H9 (cell line): ENCODE measurements around the gene CDH4. TPM values are rescaled to one million over a fixed set of nuclear protein-coding genes. Genes with fewer than 3 reads are reported as not detected.

ENCODE experiments used
- DNase-seq: peaks from one replicate; pipeline ENCODE4 v3.0.0-alpha.2; 2017
- H2AFZ ChIP-seq: one replicate; pipeline ENCODE4 v1.6.1; 2013; ENCODE audit warnings: mild to moderate bottlenecking, low read length, control low read depth, moderate library complexity
- H2AK5ac ChIP-seq: 2 replicates; pipeline ENCODE4 v1.6.1; 2013; ENCODE audit warnings: low read length, control low read depth, mixed read lengths; ENCODE audit not compliant: insufficient read length
- H2BK120ac ChIP-seq: one replicate; pipeline ENCODE4 v1.6.1; 2013; ENCODE audit warnings: low read depth, mild to moderate bottlenecking, low read length, control low read depth, inconsistent platforms; ENCODE audit not compliant: poor library complexity, severe bottlenecking
- H2BK12ac ChIP-seq: 2 replicates; pipeline ENCODE4 v1.6.1; 2013; ENCODE audit warnings: low read length, control low read depth, mixed read lengths, low read depth; ENCODE audit not compliant: insufficient read length
- H2BK15ac ChIP-seq: 2 replicates; pipeline ENCODE4 v1.6.1; 2013; ENCODE audit warnings: low read depth, low read length, control low read depth
- H2BK20ac ChIP-seq: one replicate; pipeline ENCODE4 v1.6.1; 2013; ENCODE audit warnings: low read depth, mild to moderate bottlenecking, low read length, control low read depth, inconsistent platforms; ENCODE audit not compliant: poor library complexity, severe bottlenecking
- H2BK5ac ChIP-seq: 2 replicates; pipeline ENCODE4 v1.6.1; 2013; ENCODE audit warnings: low read length, control low read depth, mixed read lengths; ENCODE audit not compliant: insufficient read length
- H3K14ac ChIP-seq: 2 replicates; pipeline ENCODE4 v1.6.1; 2013; ENCODE audit warnings: low read length, control low read depth; ENCODE audit not compliant: insufficient read depth
- H3K18ac ChIP-seq: 2 replicates; pipeline ENCODE4 v1.6.1; 2013; ENCODE audit warnings: low read depth, mild to moderate bottlenecking, mixed read lengths, low read length, control low read depth; ENCODE audit not compliant: insufficient read length
- H3K23ac ChIP-seq: 2 replicates; pipeline ENCODE4 v1.6.1; 2013; ENCODE audit warnings: low read length, control low read depth, mixed read lengths, low read depth; ENCODE audit not compliant: insufficient read length
- H3K23me2 ChIP-seq: 2 replicates; pipeline ENCODE4 v1.6.1; 2013; ENCODE audit warnings: low read depth, mild to moderate bottlenecking, mixed read lengths, low read length, control low read depth; ENCODE audit not compliant: insufficient read length, poor library complexity, severe bottlenecking
- H3K27ac ChIP-seq: 2 replicates; pipeline ENCODE4 v1.5.1; 2013; ENCODE audit warnings: low read length, control low read depth, mixed read lengths, low read depth; ENCODE audit not compliant: insufficient read length
- H3K27me3 ChIP-seq: 2 replicates; pipeline ENCODE4 v1.6.1; 2013; ENCODE audit warnings: low read length, control low read depth, inconsistent platforms; ENCODE audit not compliant: insufficient read depth
- H3K4ac ChIP-seq: 2 replicates; pipeline ENCODE4 v1.6.1; 2013; ENCODE audit warnings: low read depth, mild to moderate bottlenecking, control low read depth, inconsistent platforms, low read length, moderate library complexity
- H3K4me1 ChIP-seq: 2 replicates; pipeline ENCODE4 v1.6.1; 2013; ENCODE audit warnings: low read length, control low read depth, inconsistent platforms; ENCODE audit not compliant: insufficient read depth
- H3K4me2 ChIP-seq: 2 replicates; pipeline ENCODE4 v1.6.1; 2013; ENCODE audit warnings: low read length, control low read depth, mixed read lengths; ENCODE audit not compliant: insufficient read length, insufficient read depth
- H3K56ac ChIP-seq: 2 replicates; pipeline ENCODE4 v1.6.1; 2013; ENCODE audit warnings: low read depth, mild to moderate bottlenecking, mixed read lengths, low read length, control low read depth; ENCODE audit not compliant: insufficient read length
- H3K79me1 ChIP-seq: 2 replicates; pipeline ENCODE4 v1.6.1; 2013; ENCODE audit warnings: low read depth, mild to moderate bottlenecking, moderate library complexity, low read length, control low read depth, inconsistent platforms; ENCODE audit not compliant: insufficient read depth, poor library complexity, severe bottlenecking
- H3K79me2 ChIP-seq: 2 replicates; pipeline ENCODE4 v1.6.1; 2013; ENCODE audit warnings: low read length, control low read depth, inconsistent platforms; ENCODE audit not compliant: insufficient read depth
- H3K9ac ChIP-seq: 2 replicates; pipeline ENCODE4 v1.6.1; 2013; ENCODE audit warnings: low read length, control low read depth, mixed read lengths; ENCODE audit not compliant: insufficient read length; ENCODE audit errors: extremely low read depth
- H3K9me3 ChIP-seq: one replicate; pipeline ENCODE4 v1.6.1; 2013; ENCODE audit warnings: low read depth, low read length, inconsistent platforms; ENCODE audit not compliant: control insufficient read depth
- H3T11ph ChIP-seq: one replicate; pipeline ENCODE4 v1.6.1; 2013; ENCODE audit warnings: mild to moderate bottlenecking, low read length, control low read depth, inconsistent platforms
- H4K20me1 ChIP-seq: one replicate; pipeline ENCODE4 v1.6.1; 2013; ENCODE audit not compliant: control insufficient read depth, insufficient read length, insufficient read depth
- H4K5ac ChIP-seq: 2 replicates; pipeline ENCODE4 v1.6.1; 2013; ENCODE audit warnings: low read depth, mild to moderate bottlenecking, mixed read lengths, low read length, control low read depth; ENCODE audit not compliant: insufficient read length
- H4K8ac ChIP-seq: replicated peaks from 2 replicates; pipeline ENCODE4 v1.6.1; 2013; ENCODE audit warnings: low read length, control low read depth, mixed read lengths, low read depth; ENCODE audit not compliant: insufficient read length
- H4K91ac ChIP-seq: 2 replicates; pipeline ENCODE4 v1.6.1; 2013; ENCODE audit warnings: low read depth, mild to moderate bottlenecking, moderate library complexity, mixed read lengths, low read length, control low read depth; ENCODE audit not compliant: insufficient read length
- H3K27ac Mint-ChIP-seq, 3 experiments: 2 replicates in 2 of 3; 3 replicates in 1 of 3; pipeline ENCODE4 v1.8.0; 2020 to 2021; ENCODE audit warnings: mixed read lengths in 3 of 3, mild to moderate bottlenecking in 1 of 3, moderate library complexity in 1 of 3
- H3K27me3 Mint-ChIP-seq: 2 replicates; pipeline ENCODE4 v1.8.0; 2021; ENCODE audit warnings: low read depth, mild to moderate bottlenecking, moderate library complexity, mixed read lengths
- H3K36me3 Mint-ChIP-seq, 3 experiments: 2 replicates in 2 of 3; 3 replicates in 1 of 3; pipeline ENCODE4 v1.8.0; 2020 to 2021; ENCODE audit warnings: low read depth in 3 of 3, mixed read lengths in 3 of 3; ENCODE audit not compliant: insufficient read depth in 1 of 3
- H3K4me1 Mint-ChIP-seq, 2 experiments: 2 replicates each; pipeline ENCODE4 v1.8.0; 2020; ENCODE audit warnings: mixed read lengths in 2 of 2
- H3K4me3 Mint-ChIP-seq, 2 experiments: 2 replicates in 1 of 2; 3 replicates in 1 of 2; pipeline ENCODE4 v1.8.0; 2020 to 2021; ENCODE audit warnings: mild to moderate bottlenecking in 2 of 2, mixed read lengths in 2 of 2, moderate library complexity in 1 of 2
- H3K9me3 Mint-ChIP-seq, 2 experiments: 2 replicates in 1 of 2; 3 replicates in 1 of 2; pipeline ENCODE4 v1.8.0; 2020; ENCODE audit warnings: mild to moderate bottlenecking in 2 of 2, mixed read lengths in 2 of 2, moderate library complexity in 1 of 2
- CTCF ChIP-seq: fragments of 200-600 bp; sonication (generic); conservative IDR thresholded peaks from 3 replicates; pipeline ENCODE4 v1.8.0; 2021; ENCODE audit warnings: antibody characterized with exemption, mild to moderate bottlenecking
- WGBS: extraction: QIAGEN DNeasy Blood & Tissue Kit; methylation state at CpG from one replicate; pipeline ENCODE4 v1.1.7; 2013; ENCODE audit warnings: missing lambda C conversion rate, low lambda C conversion rate, mixed read lengths; ENCODE audit not compliant: insufficient read length; ENCODE audit errors: extremely low coverage; 5-methylcytosine and 5-hydroxymethylcytosine counted together
- total RNA-seq: library from RNA; stranded (reverse); gene quantifications from 2 replicates; pipeline ENCODE4 v1.2.1, GENCODE V29; 2021

The CDH4 gene
- total RNA-seq, 1 experiment from 2014 or later = 3.0 TPM

GRCh38 chr20:61340157-61340556 is 88.1 kb downstream of the CDH4 start:
- Histone ChIP-seq H4K8ac (no peak overlapping the region), H3K27me3 (peaks cover 5% of the 10 kb centered on the region; the same call in 1 of the 2 replicates), H2AFZ (no peak overlapping the region), H3K14ac (no peak overlapping the region), H2BK5ac (no peak overlapping the region), H2AK5ac (no peak overlapping the region), H3K4me1 (no peaks in the 10 kb centered on the region), H3K79me1 (no peaks in the 10 kb centered on the region), H2BK12ac (no peak overlapping the region), H2BK120ac (no peak overlapping the region), H3K4me2 (no peak overlapping the region), H3K9ac (no peak overlapping the region), H4K5ac (no peak overlapping the region), H3K56ac (no peak overlapping the region), H3K27ac (no peak overlapping the region), H3K23me2 (no peaks in the 10 kb centered on the region), H4K91ac (no peak overlapping the region), H3K79me2 (no peaks in the 10 kb centered on the region), H3K4ac (no peak overlapping the region), H2BK15ac (no peak overlapping the region), H2BK20ac (no peak overlapping the region), H4K20me1 (no peaks in the 10 kb centered on the region), H3K18ac (no peak overlapping the region), H3K23ac (no peak overlapping the region), H3T11ph (no peak overlapping the region), H3K9me3 (no peaks in the 10 kb centered on the region)
- H3K27me3 Mint-ChIP-seq = peaks cover 96% of the 10 kb centered on the region
- DNase-seq = no peak
- TF ChIP-seq CTCF = no peak
- peaks cover 0 to 4% of the 10 kb centered on the region in 2 experiments; a peak in 1 of 4 replicates for H3K4me1 Mint-ChIP-seq
- H3K27ac Mint-ChIP-seq = no peak overlapping the region
- WGBS = no CpG with 5 or more reads among the region's 5 CpGs
- H3K9me3 Mint-ChIP-seq = peaks cover 9 to 11% of the 10 kb centered on the region in 2 experiments; a peak in 2 of 5 replicates
- H3K4me3 Mint-ChIP-seq = no peak overlapping the region
- H3K36me3 Mint-ChIP-seq = peaks cover 0 to 5% (median 0%) of the 10 kb centered on the region in 3 experiments; a peak in 2 of 7 replicates
